OCI-LY7 (cell line): ENCODE results near the gene GMEB2.

Experiments used
- CTCF ChIP-seq: fragments of 200-600 bp; sonication (generic); conservative IDR thresholded peaks from 2 replicates; pipeline ENCODE4 v1.5.1; 2014; ENCODE audit warnings: mild to moderate bottlenecking, antibody characterized with exemption, low read length, moderate library complexity, mixed read lengths
- EZH2phosphoT487 ChIP-seq: fragments of 200-600 bp; sonication (generic); IDR thresholded peaks from 2 replicates; pipeline ENCODE4 v1.6.1; 2018; ENCODE audit warnings: low read depth, borderline replicate concordance, mild to moderate bottlenecking, mixed run types, antibody characterized with exemption, low read length, moderate library complexity, mixed read lengths

DNA sequence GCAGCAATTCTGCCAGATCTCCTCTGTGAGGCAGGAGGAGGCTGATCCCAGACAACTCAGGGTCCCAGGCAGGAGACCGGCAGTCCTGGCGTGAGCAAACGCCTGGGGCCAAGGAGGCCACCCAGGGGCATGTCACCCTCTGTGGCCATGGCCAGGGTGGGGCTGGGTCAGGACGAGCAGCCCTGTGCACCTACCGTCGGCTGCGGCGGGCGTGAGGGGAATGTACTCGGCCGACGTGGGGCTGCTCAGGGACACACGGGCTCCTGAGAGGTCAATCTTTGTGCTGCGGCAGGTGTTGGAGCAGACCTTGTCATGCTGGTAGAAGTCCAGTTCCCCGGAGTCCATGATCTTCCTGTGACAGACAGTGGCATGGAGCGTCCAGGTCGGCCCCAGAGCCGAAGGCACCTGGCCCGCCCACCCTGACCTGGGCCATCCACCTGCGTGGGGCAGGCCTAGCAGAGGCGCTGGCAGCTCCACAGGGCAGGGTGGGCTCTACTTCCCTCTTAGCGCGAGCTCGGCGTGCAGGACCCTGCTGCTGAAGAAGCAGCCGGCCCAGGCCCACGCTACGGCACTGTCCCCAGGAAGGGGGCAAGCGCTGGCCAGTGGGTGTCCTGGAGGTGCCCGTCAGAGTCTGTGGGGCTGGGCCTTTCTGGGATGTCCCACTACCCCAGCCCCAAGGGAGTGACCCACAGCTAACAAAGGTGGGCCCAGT, 31.3 kb downstream of the GMEB2 start:
- TF ChIP-seq CTCF (no peak), EZH2phosphoT487 (no peak)
